Omental fat pad (tissue), 4 donors: Measurements from ENCODE around the gene SUSD2. TPM values are rescaled to one million over a fixed set of nuclear protein-coding genes. Genes with fewer than 3 reads are reported as not detected.

Experiments used
- ATAC-seq: fragments of 150-250 bp; one replicate; pipeline ENCODE4 v1.9.1; 2016; ENCODE audit warnings: mild to moderate bottlenecking, moderate library complexity; ENCODE audit not compliant: low FRiP score
- DNase-seq: peaks from one replicate; pipeline ENCODE4 v3.0.0-alpha.2; 2019; ENCODE audit warnings: low spot score
- CTCF ChIP-seq, 3 donors: fragments of 450-650 bp; IDR thresholded peaks; one replicate each; pipeline ENCODE4 v1.5.1; 2016 to 2017; ENCODE audit warnings: antibody characterized with exemption in 3 of 3, mild to moderate bottlenecking in 3 of 3, moderate library complexity in 2 of 3
- total RNA-seq, 4 donors: library from RNA; depleted of rRNA; stranded (reverse); fragments of >200 nt; gene quantifications; one replicate each; pipeline ENCODE4 v1.1.0, GENCODE V29; 2016

Gene SUSD2
- total RNA-seq, 4 donors from 2014 or later: 2.3 to 8.0 (median 4.7) TPM

DNA sequence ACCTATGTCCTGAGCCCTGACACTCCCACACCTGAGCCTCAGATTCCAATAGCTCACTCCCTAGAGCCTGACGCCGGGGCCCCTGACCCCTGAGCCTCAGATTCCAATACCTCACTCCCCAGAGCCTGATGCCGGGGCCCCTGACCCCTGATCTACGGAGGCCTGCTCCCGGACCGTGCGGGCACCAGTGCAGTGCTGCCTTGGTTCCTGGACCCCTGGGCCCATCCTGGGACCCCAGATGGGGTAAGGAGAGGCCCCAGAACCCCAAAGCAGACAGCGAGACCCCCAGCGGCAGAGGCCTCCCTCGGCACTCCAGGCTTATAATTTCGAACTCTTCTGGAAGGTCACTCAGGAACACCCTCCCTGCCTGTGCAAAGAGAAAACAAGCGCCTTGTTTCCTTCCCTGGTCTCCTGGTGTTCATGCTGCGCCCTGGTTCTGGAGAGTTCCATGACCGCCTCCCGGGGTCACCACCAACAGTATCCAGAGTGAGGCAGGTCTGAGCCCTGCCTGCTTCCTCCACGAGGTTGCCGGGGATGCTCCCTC, 7.5 kb downstream of the SUSD2 start:
- DNase-seq: no peak
- no peak for TF ChIP-seq CTCF (IDR thresholded peaks at IDR 0.05)
- ATAC-seq: no peak

DNA sequence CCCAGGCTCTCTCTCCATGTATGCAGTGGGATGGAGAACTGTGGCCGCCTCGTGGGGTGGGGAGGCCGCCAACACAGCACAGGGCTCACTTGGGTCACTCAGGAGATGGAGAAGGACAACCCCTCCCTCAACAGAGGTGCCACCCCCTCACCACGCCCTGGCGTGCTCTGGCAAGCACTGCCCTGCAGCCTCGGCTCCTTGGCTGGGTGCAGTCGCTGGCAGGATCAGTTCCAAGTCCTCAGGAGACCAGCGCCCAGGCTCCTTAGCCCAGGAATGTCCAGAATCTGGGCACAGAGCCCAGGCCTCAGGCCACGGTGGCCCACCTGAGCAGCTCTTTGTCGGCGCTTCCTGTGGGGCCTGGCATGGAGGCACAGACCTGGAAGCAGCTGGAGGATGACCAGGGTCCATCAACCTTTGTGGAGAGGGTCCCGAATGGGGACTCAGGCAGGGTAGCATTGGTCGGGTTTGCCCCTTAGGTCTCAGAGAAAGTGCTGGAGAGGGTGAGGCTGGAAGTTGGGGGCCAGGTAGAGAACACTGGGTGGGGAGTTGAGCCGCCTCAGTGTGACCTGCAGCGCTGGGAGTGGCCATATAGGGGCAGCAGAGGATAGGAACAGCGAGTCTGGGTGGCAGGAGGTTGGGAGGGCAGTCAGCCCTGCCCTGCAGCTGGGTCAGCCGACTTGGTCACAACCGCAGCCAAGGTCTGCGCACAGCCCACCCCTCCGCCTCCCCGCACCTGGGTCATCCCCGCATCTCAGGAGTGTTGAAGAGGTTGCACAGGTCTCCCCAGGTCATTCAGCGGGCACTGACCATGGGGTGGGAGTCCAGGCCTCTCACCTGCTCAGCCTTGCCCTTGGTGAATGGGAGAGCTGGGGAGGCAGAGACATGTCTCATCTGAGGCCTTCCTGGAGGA, 8.2 kb downstream of the SUSD2 start:
- ATAC-seq (peak; percentile 83), DNase-seq (peak; percentile 73)
- peak in 1 of 3 donors; percentile 99 for TF ChIP-seq CTCF (IDR thresholded peaks at IDR 0.05)

GRCh38 chr22:24190159-24190540, 8.9 kb downstream of the SUSD2 start:
- no peak for TF ChIP-seq CTCF (IDR thresholded peaks at IDR 0.05)
- ATAC-seq: no peak
- DNase-seq: no peak

DNA sequence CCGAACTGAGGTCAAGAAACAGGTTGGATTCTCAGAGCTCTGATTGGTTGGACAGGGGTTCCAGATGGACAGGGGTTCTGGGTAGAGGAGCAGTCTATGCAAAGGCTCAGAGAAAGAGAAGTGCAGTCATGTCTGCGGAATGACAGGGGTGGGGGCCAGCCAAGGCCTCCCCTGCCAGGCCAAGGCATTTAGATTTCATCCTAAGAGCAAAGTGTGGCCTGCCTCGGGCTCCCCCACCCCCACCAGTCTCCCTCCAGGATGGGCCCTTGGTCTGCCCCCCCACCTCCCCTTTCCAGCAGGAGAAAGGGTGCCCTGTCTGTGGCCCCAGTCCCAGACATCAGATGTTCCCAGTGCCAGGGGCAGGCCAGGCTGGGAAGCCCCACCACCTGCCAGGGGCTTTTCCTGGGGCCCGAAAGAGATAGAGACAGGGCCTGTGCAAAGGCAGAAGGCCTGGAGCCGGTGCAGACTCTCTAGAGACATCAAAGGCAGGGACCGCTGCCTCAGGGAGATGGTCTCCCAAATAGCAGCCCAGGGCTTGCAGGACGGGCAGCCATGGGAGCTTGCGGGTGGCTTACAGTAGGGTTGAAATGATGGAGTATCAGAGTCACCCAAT, 9.4 kb downstream of the SUSD2 start:
- DNase-seq (no peak), ATAC-seq (no peak)
- no peak for TF ChIP-seq CTCF (IDR thresholded peaks at IDR 0.05)

- DNase-seq (no peak), ATAC-seq (no peak)
- TF ChIP-seq CTCF (IDR thresholded peaks at IDR 0.05): no peak
These were observed 10.1 kb downstream of the SUSD2 start for GRCh38 chr22:24191381-24191841.

GRCh38 chr22:24191893-24192292, 10.6 kb downstream of the SUSD2 start:
- TF ChIP-seq CTCF (IDR thresholded peaks at IDR 0.05): no peak

More at GRCh38 chr22:24191893-24192292, 10.6 kb downstream of the SUSD2 start:
- DNase-seq (no peak), ATAC-seq (no peak)
